Stimulated activated CD4-positive, alpha-beta T cell treated with anti-CD3 and anti-CD28 coated beads, Interleukin-1b, Interleukin-23, amount 100 ng/mL, for 1 hour (primary cell): ENCODE measurements around the gene ARHGAP42.
"Not testable (repeated sequence)": the region's sequence is repeated elsewhere in the genome, so short reads cannot be mapped to it uniquely, and the experiment has no call there.

ENCODE experiments used
- DNase-seq, 2 donors: peaks; one replicate each; pipeline ENCODE4 v3.0.0-alpha.2; 2020; ENCODE audit warnings: low read depth in 2 of 2

Gene ARHGAP42

GRCh38 chr11:100872951-100873740 is 186.1 kb downstream of the ARHGAP42 start:
- no peak for DNase-seq

GRCh38 chr11:100874203-100874602 is 187.1 kb downstream of the ARHGAP42 start:
- DNase-seq: no peak

DNA sequence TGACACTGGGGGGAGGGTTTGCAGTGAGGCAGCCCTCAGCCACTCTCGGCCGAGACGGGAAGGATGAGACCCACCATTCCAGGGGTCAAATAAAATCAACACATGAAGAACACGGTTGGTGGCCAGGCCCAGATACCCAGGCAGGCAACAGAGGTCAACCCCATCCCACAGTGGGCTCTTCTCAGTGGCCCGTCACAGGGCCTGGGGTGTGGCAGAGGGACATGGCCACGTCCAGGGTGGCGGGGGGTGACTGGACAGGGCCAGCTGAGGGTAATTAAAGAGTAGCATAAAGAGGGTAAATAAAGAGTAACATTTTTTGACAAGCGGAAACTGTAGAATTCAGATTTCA is 188.4 kb downstream of the ARHGAP42 start:
- no peak for DNase-seq

DNA sequence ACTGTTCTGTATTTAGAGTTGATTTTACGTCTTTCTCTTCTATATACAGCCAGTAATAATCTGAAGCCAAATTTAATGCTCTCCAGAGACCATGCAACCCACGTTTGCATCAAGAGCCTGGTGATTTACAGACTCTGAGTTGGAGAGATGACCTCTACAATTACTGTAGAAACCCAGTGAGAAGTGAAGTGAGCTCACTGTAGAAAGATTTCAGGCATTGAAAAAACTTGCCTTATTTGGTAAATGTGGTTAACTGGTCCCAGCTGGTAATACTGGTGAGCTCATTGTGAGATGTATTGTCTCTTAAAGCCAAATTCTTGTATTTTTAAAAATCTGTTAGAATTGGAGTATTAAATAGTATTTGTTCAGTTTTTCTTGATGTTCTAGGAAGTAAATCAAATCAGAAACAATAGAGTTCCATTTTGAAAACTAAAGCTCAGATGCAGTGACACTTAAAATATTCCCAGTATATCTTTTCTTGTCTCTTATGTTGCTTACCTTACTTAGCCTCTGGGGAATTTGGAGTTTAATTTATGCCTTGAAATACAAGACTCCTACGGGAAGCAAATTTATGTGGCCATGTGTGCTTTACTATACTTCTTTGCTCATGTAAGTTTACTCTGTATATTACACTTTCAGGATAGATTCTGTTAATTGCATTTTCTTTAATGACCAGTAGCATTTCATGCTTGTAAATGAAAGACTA is 189.9 kb downstream of the ARHGAP42 start:
- DNase-seq: no peak

- no peak for DNase-seq
Measured at GRCh38 chr11:100878474-100878873, 191.4 kb downstream of the ARHGAP42 start.

- no peak for DNase-seq
Measured at GRCh38 chr11:100882957-100883356, 195.9 kb downstream of the ARHGAP42 start.

GRCh38 chr11:100883830-100884229 is 196.7 kb downstream of the ARHGAP42 start:
- DNase-seq: no peak

- DNase-seq: no peak
Measured at GRCh38 chr11:100887659-100888058, 200.6 kb downstream of the ARHGAP42 start.

GRCh38 chr11:100888836-100889235 is 201.7 kb downstream of the ARHGAP42 start:
- DNase-seq: no peak

DNA sequence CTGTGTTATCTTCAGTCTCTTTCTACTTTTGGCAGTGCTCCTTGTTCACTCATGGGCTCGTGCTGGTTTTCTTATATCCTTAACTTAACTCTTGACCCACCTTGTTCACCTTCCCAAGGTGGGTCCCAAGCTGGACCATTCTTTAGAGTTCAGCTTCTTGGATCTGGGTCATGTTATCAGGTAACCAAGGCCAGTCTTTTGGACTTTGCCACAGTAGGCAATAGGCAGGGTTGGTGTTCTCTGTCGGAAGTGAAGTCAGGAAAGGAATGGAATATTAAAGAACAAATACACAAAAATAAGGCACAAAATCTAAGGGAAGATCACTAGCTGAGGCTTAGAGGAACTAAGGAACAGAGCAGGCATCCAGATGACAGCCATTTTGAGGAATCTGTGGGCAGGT is 202.7 kb downstream of the ARHGAP42 start:
- no peak for DNase-seq

- DNase-seq: no peak
Measured at GRCh38 chr11:100890789-100891188, 203.7 kb downstream of the ARHGAP42 start.

DNA sequence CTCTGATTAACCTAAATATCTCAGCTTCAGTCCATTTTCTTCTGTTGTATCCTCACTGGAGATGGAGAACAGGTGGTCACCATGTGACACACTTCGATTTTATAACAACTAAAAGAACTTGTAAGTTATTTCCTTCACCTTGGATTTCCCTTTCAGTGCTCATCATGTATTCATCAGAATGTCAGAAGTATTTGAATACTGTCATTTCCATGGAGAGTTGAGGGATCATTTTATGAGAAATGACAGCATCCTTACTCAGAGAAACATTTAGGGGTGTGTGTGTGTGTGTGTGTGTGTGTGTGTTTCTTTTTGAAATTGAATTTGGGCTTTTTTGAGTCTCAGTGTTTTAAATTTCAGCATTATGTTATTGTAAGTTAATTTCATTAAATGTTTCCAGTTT is 205.8 kb downstream of the ARHGAP42 start:
- no peak for DNase-seq

DNA sequence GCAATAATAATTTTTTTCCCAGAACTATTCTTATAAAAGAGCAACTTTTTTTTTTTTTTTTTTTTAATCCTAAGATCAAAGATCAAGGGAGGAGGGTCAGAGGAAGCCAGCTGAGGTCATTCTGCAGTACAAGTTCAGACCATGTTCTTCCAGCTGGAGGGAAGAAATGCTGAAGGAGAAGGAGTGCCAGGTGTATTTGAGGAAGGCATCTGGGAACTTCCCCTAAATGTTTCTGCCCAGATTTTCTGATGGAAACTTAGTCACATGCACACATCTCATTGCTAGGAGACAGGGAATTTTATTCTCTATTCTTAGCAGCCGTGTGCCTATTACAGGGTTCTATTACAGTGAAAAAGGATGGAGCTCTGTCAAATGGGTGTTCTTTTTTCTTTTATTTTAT is 208.4 kb downstream of the ARHGAP42 start:
- no peak for DNase-seq

DNA sequence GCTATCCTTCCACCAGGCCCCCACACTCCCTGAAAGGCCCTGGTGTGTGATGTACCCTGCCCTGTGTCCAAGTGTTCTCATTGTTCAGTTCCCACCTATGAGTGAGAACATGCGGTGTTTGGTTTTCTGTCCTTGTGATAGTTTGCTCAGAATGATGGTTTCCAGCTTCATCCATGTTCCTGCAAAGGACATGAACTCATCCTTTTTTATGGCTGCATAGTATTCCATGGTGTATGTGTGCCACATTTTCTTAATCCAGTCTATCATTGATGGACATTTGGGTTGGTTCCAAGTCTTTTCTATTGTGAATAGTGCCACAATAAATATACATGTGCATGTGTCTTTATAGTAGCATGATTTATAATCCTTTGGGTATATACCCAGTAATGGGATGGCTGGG is 208.9 kb downstream of the ARHGAP42 start:
- DNase-seq: not testable (repeated sequence)

GRCh38 chr11:100901471-100901870 is 214.4 kb downstream of the ARHGAP42 start:
- DNase-seq: not testable (repeated sequence)

DNA sequence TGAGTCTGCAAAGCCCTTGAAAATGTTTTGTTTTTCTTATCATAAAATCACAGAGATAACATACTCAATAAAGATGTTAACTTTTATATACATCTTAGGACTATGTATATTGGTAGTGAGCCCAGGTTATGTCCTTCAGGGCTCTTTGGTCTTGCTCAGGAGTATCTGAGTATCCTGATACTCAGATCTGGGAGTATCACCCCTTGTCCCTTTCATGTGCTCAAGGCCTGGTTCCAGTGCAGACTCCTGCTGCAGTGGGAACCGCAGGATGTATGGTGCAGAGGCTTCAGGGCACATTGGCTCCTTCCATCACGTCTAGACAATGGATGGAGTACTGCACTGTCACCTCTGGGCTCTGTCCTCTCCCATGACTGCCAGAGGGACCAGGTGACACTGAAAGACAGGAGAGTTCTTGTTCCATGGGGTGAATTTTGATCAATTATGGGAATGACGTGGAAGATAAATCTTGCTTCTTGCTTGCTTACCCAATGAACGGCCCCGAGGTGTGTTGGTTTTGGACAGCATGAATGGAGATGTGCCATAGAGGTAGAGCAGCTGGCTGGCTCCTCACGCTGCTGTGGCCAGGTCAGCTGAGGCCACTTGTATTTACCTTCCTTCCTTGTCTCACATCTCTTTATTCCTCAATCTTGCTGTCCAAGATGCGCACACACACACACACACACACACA is 215.5 kb downstream of the ARHGAP42 start:
- no peak for DNase-seq

GRCh38 chr11:100903284-100903683 is 216.2 kb downstream of the ARHGAP42 start:
- DNase-seq: no peak

- no peak for DNase-seq
Measured at GRCh38 chr11:100905684-100906083, 218.6 kb downstream of the ARHGAP42 start.

DNA sequence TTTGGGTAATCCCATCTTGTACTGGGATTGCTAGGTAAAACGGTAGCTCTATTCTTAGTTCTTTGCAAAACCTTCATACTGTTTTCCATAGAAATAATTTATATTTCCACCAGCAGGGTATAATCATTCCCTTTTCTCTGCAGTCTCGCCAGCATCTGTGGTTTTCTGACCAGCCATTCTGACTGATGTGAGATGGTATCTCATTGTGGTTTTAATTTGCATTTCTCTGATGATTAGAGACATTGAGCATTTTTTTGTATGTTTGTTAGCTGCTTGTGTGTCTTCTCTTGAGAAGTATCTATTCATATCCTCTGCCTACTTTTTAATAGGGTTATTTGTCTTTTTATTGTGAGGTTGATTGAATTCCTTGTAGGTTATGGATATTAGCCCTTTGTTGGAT is 221.7 kb downstream of the ARHGAP42 start:
- DNase-seq: no peak

- DNase-seq: no peak
Measured at GRCh38 chr11:100910808-100911207, 223.7 kb downstream of the ARHGAP42 start.

DNA sequence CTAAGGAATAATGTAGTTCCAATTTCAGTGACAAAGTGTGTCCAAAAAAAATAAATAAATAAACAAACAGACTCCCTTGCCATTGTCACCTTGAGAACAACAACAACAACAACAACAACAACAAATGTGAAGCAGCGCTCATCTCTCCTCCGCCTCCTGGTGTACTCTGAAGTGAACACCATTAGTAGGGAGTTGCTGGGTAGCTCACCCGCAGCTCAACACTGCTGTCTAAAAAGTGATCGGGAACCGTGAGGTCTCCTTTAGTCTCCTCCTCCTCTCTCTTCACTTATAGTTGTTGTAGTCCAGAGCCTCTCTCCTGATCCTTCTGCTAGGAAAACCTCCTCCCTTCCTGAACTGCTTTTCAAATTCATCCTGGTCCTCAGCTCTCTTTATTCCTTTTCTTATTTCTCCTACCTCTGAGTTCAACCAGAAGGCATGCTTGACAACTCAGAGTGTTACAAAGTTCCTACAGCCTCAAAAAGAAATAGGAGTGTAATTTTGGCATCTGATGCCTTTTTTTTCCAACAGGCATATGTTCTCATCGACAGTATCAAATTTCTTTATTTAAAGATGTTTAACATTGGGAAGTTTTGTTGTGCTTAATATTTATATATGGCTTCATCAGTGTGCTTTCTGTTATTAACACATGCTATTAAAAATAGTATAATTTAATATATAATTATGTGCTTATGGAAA is 227.5 kb downstream of the ARHGAP42 start:
- no peak for DNase-seq
